Measurements from ENCODE around the gene ZKSCAN8.

The ZKSCAN8 gene

DNA sequence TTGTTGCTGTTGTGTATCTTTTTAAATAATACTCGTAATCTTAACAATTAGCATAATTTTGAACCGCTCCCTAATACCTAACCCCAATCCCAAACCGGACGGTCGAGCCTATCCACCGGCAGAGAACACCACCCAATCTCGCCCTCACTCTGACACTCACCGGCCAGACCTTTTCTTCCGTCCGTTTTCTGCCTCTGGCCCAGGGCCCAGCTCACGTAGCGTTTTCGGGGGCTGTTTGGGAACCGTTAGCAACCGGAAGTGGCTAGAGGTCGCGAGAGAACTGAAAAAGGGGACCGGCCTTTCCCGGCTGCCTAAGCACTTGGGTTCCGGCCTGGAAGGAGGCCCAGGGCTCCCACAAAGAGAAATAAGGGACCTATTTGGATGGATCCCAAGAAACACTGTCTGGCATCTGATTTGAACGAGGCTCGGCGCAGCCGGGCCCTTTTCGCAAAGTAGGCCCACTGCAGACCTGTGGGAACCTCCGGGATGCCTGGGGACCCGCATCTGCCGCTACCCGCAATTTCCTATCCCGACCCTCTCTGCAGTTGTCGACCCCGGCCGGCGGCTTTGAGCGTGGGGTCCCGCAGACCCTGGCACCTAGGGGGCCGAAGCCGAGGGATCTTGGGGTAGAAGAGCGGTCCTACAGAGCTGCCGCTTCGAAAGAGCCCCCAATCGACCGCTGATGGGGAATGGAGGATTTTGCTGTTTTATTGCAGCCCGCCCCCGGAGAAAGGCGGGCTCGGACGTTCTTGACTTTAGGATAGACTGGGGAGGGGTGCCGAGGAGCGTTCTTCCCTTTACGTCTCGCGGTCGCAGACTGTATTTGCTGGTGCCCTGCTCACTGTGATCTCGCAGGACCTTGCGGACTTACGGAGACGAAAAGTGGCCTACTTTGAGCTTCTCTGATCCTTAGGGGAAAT lies 4.8 kb upstream of the ZKSCAN8 start:
- in situ Hi-C loops (cut with MboI; ENCODE audit: low pct_unique_long_range_greater_than_20kb, low sequenced_read_pairs), result loop anchor here (25.0 kb wide), 1 partner anchor 225 kb away; no protein-coding TSS in a partner anchor

GRCh38 chr6:28137505-28137981 lies 4.1 kb upstream of the ZKSCAN8 start:
- peak; percentile 82 for DNase-seq
- in situ Hi-C loops (cut with MboI; ENCODE audit: low pct_unique_long_range_greater_than_20kb, low sequenced_read_pairs), result loop anchor here (25.0 kb wide), 1 partner anchor 225 kb away; no protein-coding TSS in a partner anchor

More for the DNA sequence above, 4.8 kb upstream of the ZKSCAN8 start:
- peak; percentile 89 for DNase-seq

DNA sequence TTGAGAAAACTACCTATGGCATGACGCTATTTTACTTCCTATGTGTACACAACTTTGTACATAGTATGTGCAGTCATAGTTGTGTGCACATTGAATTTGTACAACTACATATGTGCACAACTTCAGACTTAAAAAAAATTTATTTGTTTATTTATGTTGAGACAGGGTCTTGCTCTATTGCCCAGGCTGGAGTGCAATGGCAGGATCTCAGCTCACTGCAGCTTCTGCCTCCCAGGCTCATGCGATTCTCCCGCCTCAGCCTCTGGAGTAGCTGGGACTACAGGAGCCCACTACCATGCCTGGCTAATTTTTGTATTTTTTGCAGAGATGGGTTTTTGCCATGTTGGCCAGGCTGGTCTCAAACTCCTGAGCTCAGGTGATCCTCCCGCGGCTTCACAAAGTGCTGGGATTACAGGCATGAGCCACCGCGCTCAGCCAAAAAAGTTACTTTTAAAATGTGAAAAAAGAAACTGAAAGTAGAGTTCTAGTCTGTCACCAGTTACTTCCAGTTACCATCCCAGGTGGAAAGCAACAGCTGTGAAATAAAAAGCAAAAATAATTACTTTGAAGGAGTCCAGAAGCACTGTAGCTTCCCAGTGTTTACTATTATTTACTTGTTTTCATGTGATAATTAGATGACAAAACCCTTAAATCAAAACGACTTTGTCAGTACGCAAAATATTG lies 1.7 kb upstream of the ZKSCAN8 start:
- in situ Hi-C loops (cut with MboI; ENCODE audit: low pct_unique_long_range_greater_than_20kb, low sequenced_read_pairs), result loop anchor here (25.0 kb wide), 1 partner anchor 222 kb away; no protein-coding TSS in a partner anchor
- DNase-seq, result no peak

GRCh38 chr6:28140616-28141015 lies 1.1 kb upstream of the ZKSCAN8 start:
- DNase-seq, result no peak
- in situ Hi-C loops (cut with MboI; ENCODE audit: low pct_unique_long_range_greater_than_20kb, low sequenced_read_pairs), result loop anchor here (25.0 kb wide), 1 partner anchor 222 kb away; no protein-coding TSS in a partner anchor

- in situ Hi-C loops (cut with MboI; ENCODE audit: low pct_unique_long_range_greater_than_20kb, low sequenced_read_pairs), result loop anchor here (25.0 kb wide), 1 partner anchor 220 kb away; no protein-coding TSS in a partner anchor
- DNase-seq, result no peak
Measured at GRCh38 chr6:28142446-28142845, 763 bp downstream of the ZKSCAN8 start.

GRCh38 chr6:28145231-28145630 lies 3.5 kb downstream of the ZKSCAN8 start:
- in situ Hi-C loops (cut with MboI; ENCODE audit: low pct_unique_long_range_greater_than_20kb, low sequenced_read_pairs), result loop anchor here (25.0 kb wide), 1 partner anchor 217 kb away; no protein-coding TSS in a partner anchor
- DNase-seq, result no peak

- in situ Hi-C loops (cut with MboI; ENCODE audit: low pct_unique_long_range_greater_than_20kb, low sequenced_read_pairs), result no loop called here
- DNase-seq, result no peak
Measured at GRCh38 chr6:28152531-28152930, 10.8 kb downstream of the ZKSCAN8 start.

DNA sequence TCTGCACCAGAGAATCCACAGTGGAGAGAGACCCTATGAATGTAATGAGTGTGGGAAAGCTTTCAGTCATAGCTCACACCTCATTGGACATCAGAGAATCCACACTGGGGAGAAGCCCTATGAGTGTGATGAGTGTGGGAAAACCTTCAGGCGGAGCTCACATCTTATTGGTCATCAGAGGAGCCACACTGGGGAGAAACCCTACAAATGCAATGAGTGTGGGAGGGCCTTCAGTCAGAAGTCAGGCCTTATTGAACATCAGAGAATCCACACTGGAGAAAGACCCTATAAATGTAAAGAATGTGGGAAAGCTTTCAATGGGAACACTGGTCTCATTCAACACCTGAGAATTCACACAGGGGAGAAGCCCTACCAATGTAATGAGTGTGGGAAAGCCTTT lies 11.9 kb downstream of the ZKSCAN8 start:
- in situ Hi-C loops (cut with MboI; ENCODE audit: low pct_unique_long_range_greater_than_20kb, low sequenced_read_pairs), result no loop called here
- DNase-seq, result no peak

DNA sequence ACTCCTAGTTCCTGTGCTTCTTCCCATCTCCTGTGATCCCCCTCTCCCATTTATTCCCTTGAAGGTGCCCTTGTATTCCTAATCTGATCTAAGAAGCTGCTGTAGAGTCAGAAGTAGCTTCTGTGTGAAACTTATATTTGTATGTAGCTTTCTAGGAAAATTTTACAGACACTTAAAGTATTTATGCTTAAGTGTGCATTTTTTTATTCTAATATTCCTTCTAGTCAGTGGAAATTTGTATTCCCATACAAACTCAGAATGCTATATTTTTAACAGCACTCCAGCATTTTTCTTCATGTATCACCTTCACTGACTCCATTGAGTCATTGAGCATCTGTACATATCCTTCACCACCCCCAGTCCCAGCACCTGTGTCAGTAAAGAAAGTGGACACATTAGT lies 12.7 kb downstream of the ZKSCAN8 start:
- DNase-seq, result no peak
- in situ Hi-C loops (cut with MboI; ENCODE audit: low pct_unique_long_range_greater_than_20kb, low sequenced_read_pairs), result no loop called here

- in situ Hi-C loops (cut with MboI; ENCODE audit: low pct_unique_long_range_greater_than_20kb, low sequenced_read_pairs), result no loop called here
- no peak for DNase-seq
Measured at GRCh38 chr6:28158318-28158717, 16.6 kb downstream of the ZKSCAN8 start.

DNA sequence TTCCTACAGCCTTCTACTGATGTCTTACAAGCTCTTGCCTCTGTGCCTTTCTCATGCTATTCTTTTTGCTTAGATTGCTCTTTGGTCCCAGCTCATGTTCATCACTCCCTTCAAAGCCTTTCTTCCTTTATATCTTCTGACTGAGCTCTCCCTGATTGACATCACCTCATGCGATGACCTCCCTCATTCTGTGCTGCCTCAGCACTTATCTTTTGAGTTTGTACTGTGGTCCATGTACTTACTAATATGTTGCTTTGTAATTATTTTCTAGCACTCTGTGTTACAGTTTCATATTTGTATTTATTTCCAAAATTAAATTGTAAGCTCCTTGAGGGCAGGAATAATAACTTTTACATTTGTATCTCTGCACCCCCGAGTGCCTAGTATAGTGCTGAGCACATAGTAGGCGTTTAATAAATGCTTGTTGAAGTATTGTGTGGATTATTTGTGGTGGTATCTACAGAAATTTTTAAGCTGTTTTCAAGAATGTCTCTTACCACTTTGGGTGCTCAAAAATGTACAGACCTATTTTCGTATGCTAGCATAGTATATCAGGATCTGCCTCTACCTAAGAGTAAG lies 17.4 kb downstream of the ZKSCAN8 start:
- in situ Hi-C loops (cut with MboI; ENCODE audit: low pct_unique_long_range_greater_than_20kb, low sequenced_read_pairs), result no loop called here
- DNase-seq, result no peak

DNA sequence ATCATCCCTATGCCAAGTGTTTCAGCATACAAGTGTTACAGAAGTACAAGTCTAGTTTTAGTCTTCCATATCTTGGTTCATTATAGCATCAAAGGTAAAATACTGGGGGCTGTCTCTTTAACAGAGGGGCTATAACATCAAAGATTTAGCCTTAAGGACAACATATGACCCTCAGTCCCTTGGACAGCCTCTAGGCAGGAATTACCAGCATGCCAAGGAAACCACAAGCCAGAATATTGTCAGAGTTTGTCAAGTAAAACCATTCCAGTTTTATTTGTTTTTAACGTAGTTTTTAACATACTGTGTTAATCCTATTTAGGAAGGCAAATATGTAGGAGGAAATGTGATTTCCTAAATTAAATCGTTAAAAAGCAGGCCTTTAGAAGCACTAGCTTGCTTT lies 18.6 kb downstream of the ZKSCAN8 start:
- in situ Hi-C loops (cut with MboI; ENCODE audit: low pct_unique_long_range_greater_than_20kb, low sequenced_read_pairs), result no loop called here
- DNase-seq, result no peak

DNA sequence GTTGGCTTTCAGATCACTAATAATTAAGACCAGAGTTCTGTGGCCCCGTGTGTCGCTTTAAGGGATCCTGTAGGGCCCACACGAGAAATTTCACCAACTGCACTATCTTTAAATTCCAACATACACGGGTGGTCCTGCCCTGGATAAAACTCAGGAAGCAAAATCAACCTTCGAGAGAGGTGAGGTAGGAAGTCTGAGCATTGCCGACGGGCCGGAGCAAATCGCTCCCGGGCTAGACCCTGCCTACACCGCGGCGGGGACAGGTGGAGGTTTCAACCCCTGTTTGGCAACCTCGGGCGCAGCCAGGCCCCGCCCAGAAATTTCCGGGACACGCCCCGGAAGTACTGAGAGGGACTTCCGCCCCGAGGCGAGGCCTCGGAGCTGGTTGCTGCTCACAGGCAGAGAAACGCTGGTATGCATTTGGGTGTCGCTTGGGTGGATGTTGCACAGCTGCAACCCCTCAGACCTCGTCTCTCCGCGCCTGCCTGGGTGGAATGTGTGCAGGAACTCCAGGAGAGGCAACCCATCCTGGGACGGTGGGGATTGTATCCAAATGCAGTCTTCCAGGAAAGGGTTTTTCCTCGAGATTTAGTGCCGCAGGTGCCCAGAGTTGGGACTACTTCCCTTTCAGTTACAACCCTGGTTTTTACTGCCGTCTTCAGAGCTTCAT lies 19.9 kb downstream of the ZKSCAN8 start:
- peak; percentile 95 for DNase-seq
- in situ Hi-C loops (cut with MboI; ENCODE audit: low pct_unique_long_range_greater_than_20kb, low sequenced_read_pairs), result no loop called here

DNA sequence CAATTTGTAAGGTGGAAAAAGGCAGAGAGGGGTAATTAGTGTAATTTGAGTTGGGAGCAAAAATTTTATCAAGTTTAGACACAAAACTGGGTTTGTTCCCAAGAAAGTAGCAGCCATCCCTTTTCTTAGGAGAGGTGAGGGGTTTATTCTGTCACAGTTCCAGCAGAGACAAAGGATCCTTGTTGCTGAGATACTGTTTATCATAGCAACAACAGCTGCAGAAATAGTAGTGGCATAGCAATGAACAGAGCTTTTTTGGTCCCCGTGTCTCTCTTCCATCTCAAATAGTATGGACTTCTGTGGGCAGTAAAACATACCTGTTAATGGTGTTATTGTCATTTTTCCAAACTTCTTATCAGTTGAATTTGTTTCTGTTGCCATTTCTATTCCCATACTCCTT lies 23.9 kb downstream of the ZKSCAN8 start:
- no peak for DNase-seq
- in situ Hi-C loops (cut with MboI; ENCODE audit: low pct_unique_long_range_greater_than_20kb, low sequenced_read_pairs), result no loop called here

GRCh38 chr6:28167068-28167467 lies 25.4 kb downstream of the ZKSCAN8 start:
- in situ Hi-C loops (cut with MboI; ENCODE audit: low pct_unique_long_range_greater_than_20kb, low sequenced_read_pairs), result no loop called here
- no peak for DNase-seq

DNA sequence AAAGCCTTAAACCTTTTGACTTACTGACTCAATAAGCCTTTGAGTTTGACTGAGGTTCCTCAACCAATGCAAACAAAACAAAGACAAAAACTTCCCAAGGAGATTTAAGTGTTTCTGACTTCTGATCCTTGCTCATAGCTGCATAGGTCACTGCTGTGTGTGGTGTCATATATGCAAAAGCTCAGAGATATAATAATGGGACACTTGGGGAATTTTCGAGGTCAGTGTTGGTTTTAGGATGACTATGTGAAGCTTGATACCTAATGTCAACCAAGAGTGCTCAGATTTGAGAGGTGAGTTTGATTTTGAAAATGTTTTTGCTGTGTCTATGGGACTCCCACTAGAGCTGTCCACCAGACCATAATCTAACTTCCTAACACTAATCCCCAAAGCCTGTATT lies 26.2 kb downstream of the ZKSCAN8 start:
- no peak for DNase-seq
- in situ Hi-C loops (cut with MboI; ENCODE audit: low pct_unique_long_range_greater_than_20kb, low sequenced_read_pairs), result no loop called here

- in situ Hi-C loops (cut with MboI; ENCODE audit: low pct_unique_long_range_greater_than_20kb, low sequenced_read_pairs), result no loop called here
Measured at GRCh38 chr6:28171271-28171670, 29.6 kb downstream of the ZKSCAN8 start.

DNA sequence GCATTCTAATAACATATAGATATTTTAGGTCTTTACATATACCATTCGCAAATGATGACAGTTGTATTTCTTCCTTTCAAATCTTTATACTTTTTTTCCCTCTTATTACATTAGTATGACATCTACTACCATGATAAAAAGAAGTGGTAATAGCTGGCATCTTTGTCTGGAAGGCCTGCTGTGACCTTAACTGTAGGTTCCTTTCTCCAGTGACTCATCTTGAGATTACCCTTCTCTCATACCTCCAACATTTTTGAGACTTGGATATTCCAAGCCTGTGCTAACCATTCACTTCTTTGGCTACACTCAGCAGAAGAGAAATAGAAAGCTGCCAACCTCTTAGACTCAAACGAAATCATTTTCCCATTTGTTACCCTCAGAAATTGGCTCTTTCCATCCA lies 30.3 kb downstream of the ZKSCAN8 start:
- no peak for DNase-seq
- in situ Hi-C loops (cut with MboI; ENCODE audit: low pct_unique_long_range_greater_than_20kb, low sequenced_read_pairs), result no loop called here

More at GRCh38 chr6:28171271-28171670, 29.6 kb downstream of the ZKSCAN8 start:
- DNase-seq, result no peak

DNA sequence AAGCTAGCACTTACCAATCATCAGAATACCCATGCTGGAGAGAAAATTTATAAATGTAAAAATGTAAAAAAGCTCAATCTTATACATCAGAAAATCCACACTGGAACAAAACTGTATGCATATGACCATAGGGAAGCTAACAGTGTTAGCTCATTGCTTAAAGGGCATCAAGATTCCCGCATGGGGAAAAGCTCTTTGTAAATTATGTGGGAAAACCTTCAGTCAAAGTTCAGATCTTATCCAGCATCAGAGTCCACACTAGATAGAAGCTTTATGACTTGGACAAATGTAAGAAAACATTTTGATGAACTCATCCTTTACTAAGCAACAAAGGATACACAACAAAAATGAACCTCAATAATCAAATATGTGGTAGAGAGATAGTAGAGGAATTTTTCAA lies 34.7 kb downstream of the ZKSCAN8 start:
- in situ Hi-C loops (cut with MboI; ENCODE audit: low pct_unique_long_range_greater_than_20kb, low sequenced_read_pairs), result no loop called here
- no peak for DNase-seq

Measured in KBM-7 (cell line).